HEK293 (cell line): ENCODE results near the gene UNG.

Source experiments
- EGR2 ChIP-seq: fragments of 450-650 bp; formaldehyde crosslinking; IDR thresholded peaks from 2 replicates; pipeline ENCODE4 v1.5.1; 2016; ENCODE audit warnings: low read depth, missing biosample characterization, missing genetic modification characterization
- GFI1B ChIP-seq: fragments of 450-650 bp; formaldehyde crosslinking; IDR thresholded peaks from 2 replicates; pipeline ENCODE4 v1.5.1; 2016; ENCODE audit warnings: missing biosample characterization, missing genetic modification characterization
- KLF16 ChIP-seq: fragments of 450-650 bp; formaldehyde crosslinking; IDR thresholded peaks from 2 replicates; pipeline ENCODE4 v1.5.1; 2017; ENCODE audit warnings: missing biosample characterization, missing genetic modification characterization
- PRDM10 ChIP-seq: fragments of 450-650 bp; formaldehyde crosslinking; IDR thresholded peaks from 2 replicates; pipeline ENCODE4 v1.5.1; 2016; ENCODE audit warnings: missing biosample characterization, missing genetic modification characterization
- SCRT1 ChIP-seq: fragments of 450-650 bp; formaldehyde crosslinking; IDR thresholded peaks from 2 replicates; pipeline ENCODE4 v1.5.1; 2016; ENCODE audit warnings: missing biosample characterization, missing genetic modification characterization, borderline replicate concordance
- ZBTB20 ChIP-seq: fragments of 450-650 bp; formaldehyde crosslinking; IDR thresholded peaks from 2 replicates; pipeline ENCODE4 v1.5.1; 2016; ENCODE audit warnings: missing biosample characterization, missing genetic modification characterization
- ZBTB44 ChIP-seq: fragments of 450-650 bp; IDR thresholded peaks from 2 replicates; pipeline ENCODE4 v1.5.1; 2018; ENCODE audit warnings: missing biosample characterization, mild to moderate bottlenecking, missing genetic modification characterization
- ZFP69B ChIP-seq: fragments of 450-650 bp; formaldehyde crosslinking; IDR thresholded peaks from 2 replicates; pipeline ENCODE4 v1.5.1; 2016; ENCODE audit warnings: missing biosample characterization, missing genetic modification characterization
- ZNF114 ChIP-seq: fragments of 450-650 bp; formaldehyde crosslinking; IDR thresholded peaks from 2 replicates; pipeline ENCODE4 v1.5.0; 2017; ENCODE audit warnings: missing biosample characterization, missing genetic modification characterization
- ZNF138 ChIP-seq: fragments of 450-650 bp; formaldehyde crosslinking; IDR thresholded peaks from 2 replicates; pipeline ENCODE4 v1.5.1; 2016; ENCODE audit warnings: missing biosample characterization, missing genetic modification characterization, borderline replicate concordance
- ZNF184 ChIP-seq: fragments of 450-650 bp; IDR thresholded peaks from 2 replicates; pipeline ENCODE4 v1.5.1; 2018; ENCODE audit warnings: missing biosample characterization, mild to moderate bottlenecking, missing genetic modification characterization
- ZNF19 ChIP-seq: fragments of 450-650 bp; formaldehyde crosslinking; IDR thresholded peaks from 2 replicates; pipeline ENCODE4; 2016; ENCODE audit warnings: missing biosample characterization, missing genetic modification characterization, low read depth
- ZNF223 ChIP-seq: fragments of 450-650 bp; formaldehyde crosslinking; IDR thresholded peaks from 2 replicates; pipeline ENCODE4 v1.5.1; 2016; ENCODE audit warnings: missing biosample characterization, missing genetic modification characterization
- ZNF248 ChIP-seq: fragments of 450-650 bp; formaldehyde crosslinking; IDR thresholded peaks from 2 replicates; pipeline ENCODE4 v1.5.1; 2017; ENCODE audit warnings: missing biosample characterization, missing genetic modification characterization
- ZNF274 ChIP-seq, 2 experiments: fragments of 200-500 bp in 1 of 2; fragments of 450-650 bp in 1 of 2; sonication (Bioruptor generic) in 1 of 2; formaldehyde crosslinking in 1 of 2; IDR thresholded peaks; 2 replicates each; pipeline versions ENCODE4 v1.5.1 to v1.6.1; 2014 to 2016; ENCODE audit warnings: borderline replicate concordance in 1 of 2, inconsistent platforms in 1 of 2, low read length in 1 of 2, missing biosample characterization in 1 of 2, missing genetic modification characterization in 1 of 2
- ZNF341 ChIP-seq: fragments of 450-650 bp; formaldehyde crosslinking; IDR thresholded peaks from 2 replicates; pipeline ENCODE4; 2016; ENCODE audit warnings: low read depth, missing biosample characterization, missing genetic modification characterization
- ZNF350 ChIP-seq: fragments of 450-650 bp; formaldehyde crosslinking; IDR thresholded peaks from 2 replicates; pipeline ENCODE4 v1.5.0; 2017; ENCODE audit warnings: missing biosample characterization, mild to moderate bottlenecking, missing genetic modification characterization
- ZNF366 ChIP-seq: fragments of 450-650 bp; formaldehyde crosslinking; conservative IDR thresholded peaks from 2 replicates; pipeline ENCODE4 v1.5.1; 2016; ENCODE audit warnings: missing biosample characterization, missing genetic modification characterization
- ZNF398 ChIP-seq: fragments of 450-650 bp; formaldehyde crosslinking; IDR thresholded peaks from 2 replicates; pipeline ENCODE4 v1.5.1; 2017; ENCODE audit warnings: missing biosample characterization, missing genetic modification characterization
- ZNF548 ChIP-seq: fragments of 450-650 bp; formaldehyde crosslinking; IDR thresholded peaks from 2 replicates; pipeline ENCODE4 v1.5.1; 2016; ENCODE audit warnings: missing biosample characterization, missing genetic modification characterization
- ZNF571 ChIP-seq: fragments of 450-650 bp; formaldehyde crosslinking; IDR thresholded peaks from 2 replicates; pipeline ENCODE4 v1.5.0; 2017; ENCODE audit warnings: missing biosample characterization, missing genetic modification characterization
- ZNF830 ChIP-seq: fragments of 450-650 bp; IDR thresholded peaks from 2 replicates; pipeline ENCODE4 v1.5.0; 2018; ENCODE audit warnings: missing biosample characterization, missing genetic modification characterization, low read depth, mild to moderate bottlenecking, moderate library complexity
- ZSCAN4 ChIP-seq: fragments of 450-650 bp; formaldehyde crosslinking; IDR thresholded peaks from 2 replicates; pipeline ENCODE4 v1.5.1; 2017; ENCODE audit warnings: missing biosample characterization, missing genetic modification characterization
- TF ChIP-seq, protein P1 (sequence below): fragments of 450-650 bp; formaldehyde crosslinking; IDR thresholded peaks from 2 replicates; pipeline ENCODE4 v1.5.1; 2016; ENCODE audit warnings: missing biosample characterization, missing genetic modification characterization
- TF ChIP-seq, protein P2 (sequence below): fragments of 450-650 bp; formaldehyde crosslinking; IDR thresholded peaks from 2 replicates; pipeline ENCODE4 v1.5.1; 2016; ENCODE audit warnings: missing biosample characterization, missing genetic modification characterization

Gene UNG

DNA sequence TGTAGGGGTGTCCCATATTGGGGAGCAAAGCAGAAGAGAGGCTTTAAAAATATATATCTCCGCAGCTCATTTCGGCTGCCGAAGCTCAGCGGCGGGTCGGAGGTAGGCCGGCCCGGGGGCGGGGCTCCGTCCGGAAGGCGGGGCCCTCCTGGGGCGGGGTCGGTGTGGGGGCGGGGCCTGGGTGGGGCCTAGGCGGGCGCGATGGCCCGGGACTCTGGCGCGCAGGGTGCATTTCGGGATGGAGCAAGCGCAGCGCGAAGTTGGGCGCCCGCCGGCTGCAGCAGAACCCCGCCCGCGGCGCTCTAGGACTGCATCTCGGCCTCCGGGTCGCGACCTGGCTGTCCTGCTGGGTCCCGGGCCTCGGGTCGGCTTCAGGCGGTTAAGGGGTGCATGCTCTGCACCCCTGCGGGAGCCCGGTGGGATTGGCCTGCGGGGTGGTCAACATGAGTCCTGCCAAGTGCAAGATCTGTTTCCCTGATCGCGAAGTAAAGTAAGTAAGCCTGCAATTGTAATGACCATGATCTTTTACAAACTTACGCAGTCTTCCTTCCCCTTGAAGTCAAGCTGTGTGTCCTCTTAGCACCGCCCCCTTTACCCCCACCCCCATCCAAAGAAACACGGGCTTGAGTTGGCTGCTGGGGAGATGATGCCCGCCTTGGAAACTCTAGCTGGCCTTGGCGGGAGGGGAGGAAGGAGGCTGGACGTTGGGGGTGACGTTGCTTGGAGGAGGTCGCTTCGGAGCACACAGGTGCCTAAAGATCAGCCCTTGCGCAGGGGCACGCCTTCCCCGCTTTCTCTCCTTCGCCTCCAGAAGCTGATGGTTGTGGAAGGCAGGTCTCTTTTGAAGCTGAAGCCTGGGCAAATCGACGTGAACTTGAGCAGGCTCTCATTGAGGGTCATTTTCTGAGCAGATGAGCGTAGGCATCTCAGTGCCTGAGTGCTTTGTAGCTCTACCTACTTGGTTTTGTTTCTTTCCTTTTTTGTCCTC lies 57.3 kb downstream of the UNG start (continued):
- no peak for TF ChIP-seq ZNF548 (tag by site-specific recombination)
- TF ChIP-seq ZNF341 (tag by site-specific recombination): peak; percentile 55
- no peak for TF ChIP-seq ZNF571 (tag by site-specific recombination)
- TF ChIP-seq ZBTB44 (tag by site-specific recombination): peak; percentile 83
- TF ChIP-seq ZNF223 (tag by site-specific recombination): no peak
- TF ChIP-seq, protein P1, sequence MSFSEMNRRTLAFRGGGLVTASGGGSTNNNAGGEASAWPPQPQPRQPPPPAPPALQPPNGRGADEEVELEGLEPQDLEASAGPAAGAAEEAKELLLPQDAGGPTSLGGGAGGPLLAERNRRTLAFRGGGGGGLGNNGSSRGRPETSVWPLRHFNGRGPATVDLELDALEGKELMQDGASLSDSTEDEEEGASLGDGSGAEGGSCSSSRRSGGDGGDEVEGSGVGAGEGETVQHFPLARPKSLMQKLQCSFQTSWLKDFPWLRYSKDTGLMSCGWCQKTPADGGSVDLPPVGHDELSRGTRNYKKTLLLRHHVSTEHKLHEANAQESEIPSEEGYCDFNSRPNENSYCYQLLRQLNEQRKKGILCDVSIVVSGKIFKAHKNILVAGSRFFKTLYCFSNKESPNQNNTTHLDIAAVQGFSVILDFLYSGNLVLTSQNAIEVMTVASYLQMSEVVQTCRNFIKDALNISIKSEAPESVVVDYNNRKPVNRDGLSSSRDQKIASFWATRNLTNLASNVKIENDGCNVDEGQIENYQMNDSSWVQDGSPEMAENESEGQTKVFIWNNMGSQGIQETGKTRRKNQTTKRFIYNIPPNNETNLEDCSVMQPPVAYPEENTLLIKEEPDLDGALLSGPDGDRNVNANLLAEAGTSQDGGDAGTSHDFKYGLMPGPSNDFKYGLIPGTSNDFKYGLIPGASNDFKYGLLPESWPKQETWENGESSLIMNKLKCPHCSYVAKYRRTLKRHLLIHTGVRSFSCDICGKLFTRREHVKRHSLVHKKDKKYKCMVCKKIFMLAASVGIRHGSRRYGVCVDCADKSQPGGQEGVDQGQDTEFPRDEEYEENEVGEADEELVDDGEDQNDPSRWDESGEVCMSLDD: peak; percentile 60
- TF ChIP-seq ZNF830 (tag by site-specific recombination): no peak
- TF ChIP-seq KLF16 (tag by site-specific recombination): peak; percentile 58; the same call in 1 of the 2 replicates
- peak; percentile 99 for TF ChIP-seq ZBTB20 (tag by site-specific recombination)
- TF ChIP-seq ZNF350 (tag by site-specific recombination): no peak
- no peak for TF ChIP-seq ZNF184
- TF ChIP-seq ZNF19 (tag by site-specific recombination): no peak
- TF ChIP-seq SCRT1: peak; percentile 69; the same call in 1 of the 2 replicates
- TF ChIP-seq ZNF398 (tag by site-specific recombination): no peak; the same call in 1 of the 2 replicates
- TF ChIP-seq GFI1B (tag by site-specific recombination): no peak
- TF ChIP-seq, protein P2, sequence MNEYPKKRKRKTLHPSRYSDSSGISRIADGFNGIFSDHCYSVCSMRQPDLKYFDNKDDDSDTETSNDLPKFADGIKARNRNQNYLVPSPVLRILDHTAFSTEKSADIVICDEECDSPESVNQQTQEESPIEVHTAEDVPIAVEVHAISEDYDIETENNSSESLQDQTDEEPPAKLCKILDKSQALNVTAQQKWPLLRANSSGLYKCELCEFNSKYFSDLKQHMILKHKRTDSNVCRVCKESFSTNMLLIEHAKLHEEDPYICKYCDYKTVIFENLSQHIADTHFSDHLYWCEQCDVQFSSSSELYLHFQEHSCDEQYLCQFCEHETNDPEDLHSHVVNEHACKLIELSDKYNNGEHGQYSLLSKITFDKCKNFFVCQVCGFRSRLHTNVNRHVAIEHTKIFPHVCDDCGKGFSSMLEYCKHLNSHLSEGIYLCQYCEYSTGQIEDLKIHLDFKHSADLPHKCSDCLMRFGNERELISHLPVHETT: no peak
- no peak for TF ChIP-seq ZNF138
- no peak for TF ChIP-seq ZSCAN4 (tag by site-specific recombination)
- no peak for TF ChIP-seq ZNF274 (IDR thresholded peaks at IDR 0.05; ENCODE audit: low read length)
- TF ChIP-seq ZNF274 (tag by site-specific recombination; IDR thresholded peaks at IDR 0.05; ENCODE audit: borderline replicate concordance): no peak
- no peak for TF ChIP-seq ZNF248 (tag by site-specific recombination)
- TF ChIP-seq ZFP69B: peak; percentile 61; the same call in 1 of the 2 replicates
- TF ChIP-seq EGR2 (tag by site-specific recombination): no peak
- TF ChIP-seq PRDM10 (tag by site-specific recombination): peak; percentile 99
- TF ChIP-seq ZNF114 (tag by site-specific recombination): no peak
- no peak; the same call in none of the 2 replicates for TF ChIP-seq ZNF366 (tag by site-specific recombination)
